ENCODE data around the gene ZNF189.
A peak's percentile ranks its signal among the peaks of the same experiment; 100 is the strongest.

ZNF189 gene

GRCh38 chr9:101398068-101398929, at the start of gene ZNF189, which contains the start of gene MRPL50:
Gene ZNF189, plus strand, starts transcription at chr9:101398851. Its CDS starts 306 bp downstream, at chr9:101399157.
Gene MRPL50, minus strand, starts transcription at chr9:101398618. Its CDS starts 26 bp downstream, at chr9:101398592.
- peak; percentile 97 for DNase-seq

DNA sequence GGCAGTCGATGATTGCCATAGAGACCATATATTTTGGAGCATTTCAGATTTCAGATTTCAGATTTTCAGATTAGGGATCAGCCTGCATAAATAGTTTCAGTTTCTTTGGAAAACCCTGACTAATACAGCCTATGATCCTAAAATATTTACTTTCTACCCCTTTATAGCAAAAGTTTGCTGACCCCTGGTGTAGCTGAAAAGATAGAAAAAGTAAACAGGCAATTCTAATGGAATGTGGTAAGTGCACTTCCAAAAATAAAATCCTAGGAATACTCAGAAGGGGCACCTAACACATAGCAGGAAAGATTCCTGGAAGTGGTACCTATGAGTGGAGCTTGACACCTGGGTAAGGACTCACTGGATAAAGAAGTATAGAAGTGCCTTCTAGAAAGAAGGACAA, 48.4 kb upstream of the ZNF189 start:
- DNase-seq, result no peak

- DNase-seq, result no peak
These were observed 45.7 kb upstream of the ZNF189 start for GRCh38 chr9:101352892-101353463.

- no peak for DNase-seq
These were observed 45.0 kb upstream of the ZNF189 start for GRCh38 chr9:101353683-101354082.

DNA sequence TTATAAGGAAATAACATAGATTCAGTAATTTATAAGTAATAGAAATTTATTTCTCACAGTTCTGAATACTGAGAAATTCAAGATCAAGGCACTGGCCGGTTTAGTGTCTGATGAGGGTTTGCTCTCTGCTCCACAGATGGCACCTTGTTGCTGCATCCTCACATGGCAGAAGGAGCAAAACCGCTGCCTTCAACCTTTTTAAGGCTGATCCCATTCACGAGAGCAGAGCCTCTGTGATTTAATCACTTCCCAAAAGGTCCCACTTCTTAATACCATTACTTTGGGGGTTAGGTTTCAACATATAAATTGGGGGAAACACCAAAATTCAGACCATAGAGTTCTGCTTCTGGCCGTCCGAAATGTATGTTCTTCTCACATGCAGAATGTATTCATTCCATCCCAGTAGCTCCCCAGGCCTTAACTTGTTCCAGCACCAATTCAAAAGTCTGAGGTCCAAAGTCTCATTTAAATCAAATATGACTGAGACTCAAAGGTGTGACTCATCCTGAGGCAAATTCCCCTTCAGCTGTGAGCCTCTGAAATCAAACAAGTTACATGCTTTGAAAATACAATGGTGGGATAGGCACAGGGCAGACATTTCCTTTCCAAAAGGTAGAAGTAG, 44.4 kb upstream of the ZNF189 start:
- no peak for DNase-seq

DNA sequence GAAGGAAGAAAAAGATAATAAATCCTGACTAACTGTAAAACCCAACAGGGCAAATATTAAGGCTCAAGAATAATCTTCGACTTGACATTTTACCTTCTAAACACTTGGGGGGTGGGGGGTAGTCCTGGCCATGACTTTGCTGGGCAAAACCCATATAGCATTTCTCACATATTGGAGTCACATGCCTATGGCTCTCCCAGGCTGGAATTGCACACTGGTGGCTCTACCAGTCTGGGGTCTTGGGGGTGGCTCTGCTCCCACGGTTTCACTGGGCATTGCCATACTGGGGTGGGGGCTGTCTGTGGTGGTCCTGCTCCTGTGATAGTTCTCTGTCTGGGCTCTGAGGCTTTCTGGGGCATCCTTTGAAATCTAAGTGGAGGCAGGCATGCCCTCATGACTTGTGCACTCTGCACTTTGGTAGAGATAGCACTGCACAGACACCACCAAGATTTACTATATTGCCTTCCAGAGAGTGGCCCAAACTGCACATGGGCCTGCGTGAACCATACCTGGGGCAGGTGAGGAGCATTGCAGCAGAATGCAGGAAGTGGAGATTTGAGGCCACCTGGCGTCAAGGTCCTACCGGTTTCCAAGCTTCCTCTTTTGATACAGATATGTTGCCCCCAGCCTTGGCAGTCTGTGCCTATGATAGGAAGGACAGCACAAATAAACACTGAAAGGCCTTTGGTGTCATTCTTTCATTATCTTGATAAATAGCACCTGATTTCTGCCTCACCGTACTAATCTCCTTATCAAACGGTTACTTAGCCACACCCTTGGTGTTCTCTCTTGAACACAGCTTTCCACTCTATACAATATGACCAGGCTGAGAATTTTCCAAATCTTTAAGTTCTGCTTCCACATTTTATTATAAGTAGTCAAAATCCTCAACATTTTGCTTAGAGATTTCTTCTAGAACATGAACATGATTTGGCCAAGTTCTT, 43.6 kb upstream of the ZNF189 start:
- no peak for DNase-seq

DNA sequence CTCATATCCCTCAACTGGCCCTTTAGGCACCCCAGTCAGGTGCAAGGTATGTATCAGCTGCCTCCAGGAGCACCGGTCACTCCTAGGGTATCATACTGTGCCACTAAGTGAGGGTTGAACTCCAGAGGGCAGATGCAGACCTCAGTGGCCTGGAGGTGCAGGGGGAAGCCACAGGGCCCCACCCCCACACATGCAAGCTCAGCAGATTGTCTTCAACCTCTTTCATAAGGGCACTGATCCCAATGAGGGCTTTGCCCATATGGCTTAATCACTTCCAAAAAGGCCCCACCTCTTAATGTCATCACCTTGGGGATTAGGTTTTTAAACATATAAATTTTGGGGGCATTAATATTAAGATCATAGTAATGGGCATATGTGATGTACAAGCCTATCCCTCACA, 42.0 kb upstream of the ZNF189 start:
- no peak for DNase-seq

- DNase-seq, result no peak
These were observed 39.0 kb upstream of the ZNF189 start for GRCh38 chr9:101359679-101360078.

DNA sequence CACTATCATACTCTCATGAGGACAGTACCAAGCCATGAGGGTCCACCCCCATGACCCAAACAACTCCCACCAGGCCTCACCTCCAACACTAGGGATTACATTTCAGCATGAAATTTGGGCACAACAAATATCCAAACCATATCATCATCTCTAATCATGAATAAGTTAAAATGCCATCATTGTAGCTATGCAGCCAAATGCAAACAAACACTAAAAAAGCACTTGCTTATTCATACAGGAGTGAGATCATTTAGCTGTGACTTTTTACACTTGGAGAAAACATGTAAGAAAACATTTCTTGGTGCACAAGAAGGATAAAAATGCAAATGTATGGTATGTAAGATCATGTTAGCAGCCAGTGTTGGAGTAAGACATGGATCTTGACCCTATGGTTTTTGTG, 38.0 kb upstream of the ZNF189 start:
- no peak for DNase-seq

DNA sequence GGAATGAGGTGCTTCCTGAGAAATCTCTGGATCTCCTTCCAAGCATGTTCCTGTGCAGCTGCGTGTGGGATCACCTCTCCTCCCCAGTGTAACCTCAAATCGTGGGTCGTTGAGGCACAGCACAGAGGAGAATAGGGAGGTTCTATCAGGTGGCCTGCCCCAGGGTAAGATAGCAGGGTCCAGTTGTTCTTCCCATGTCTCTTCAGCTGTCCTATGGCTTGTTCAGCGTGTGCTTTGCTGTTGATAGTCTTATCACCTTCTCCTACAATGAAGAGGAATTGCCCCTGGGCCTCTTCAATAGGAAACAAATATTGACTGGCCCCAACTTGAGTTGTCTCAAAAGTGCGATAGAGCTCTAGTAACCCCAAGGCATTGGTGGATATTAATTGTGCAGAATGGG, 36.2 kb upstream of the ZNF189 start:
- DNase-seq, result no peak

DNA sequence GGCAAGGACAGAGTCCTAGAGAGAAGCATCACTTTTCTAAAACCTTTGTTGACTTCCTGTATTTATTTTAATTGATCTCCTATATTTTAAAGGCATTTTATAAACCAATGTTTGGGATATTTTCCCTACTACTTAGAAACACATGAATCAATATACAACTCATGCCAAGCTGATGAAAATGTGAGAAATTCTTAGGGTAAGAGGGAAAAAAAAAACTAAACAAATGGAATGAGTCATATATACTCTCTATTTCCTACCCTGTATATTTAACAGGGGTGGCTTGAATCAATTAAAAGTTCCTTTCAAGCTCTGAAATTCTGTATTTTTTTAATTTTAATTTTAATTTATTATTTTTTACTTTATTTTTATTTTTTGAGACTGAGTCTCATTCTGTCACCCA, 33.5 kb upstream of the ZNF189 start:
- DNase-seq, result no peak

DNA sequence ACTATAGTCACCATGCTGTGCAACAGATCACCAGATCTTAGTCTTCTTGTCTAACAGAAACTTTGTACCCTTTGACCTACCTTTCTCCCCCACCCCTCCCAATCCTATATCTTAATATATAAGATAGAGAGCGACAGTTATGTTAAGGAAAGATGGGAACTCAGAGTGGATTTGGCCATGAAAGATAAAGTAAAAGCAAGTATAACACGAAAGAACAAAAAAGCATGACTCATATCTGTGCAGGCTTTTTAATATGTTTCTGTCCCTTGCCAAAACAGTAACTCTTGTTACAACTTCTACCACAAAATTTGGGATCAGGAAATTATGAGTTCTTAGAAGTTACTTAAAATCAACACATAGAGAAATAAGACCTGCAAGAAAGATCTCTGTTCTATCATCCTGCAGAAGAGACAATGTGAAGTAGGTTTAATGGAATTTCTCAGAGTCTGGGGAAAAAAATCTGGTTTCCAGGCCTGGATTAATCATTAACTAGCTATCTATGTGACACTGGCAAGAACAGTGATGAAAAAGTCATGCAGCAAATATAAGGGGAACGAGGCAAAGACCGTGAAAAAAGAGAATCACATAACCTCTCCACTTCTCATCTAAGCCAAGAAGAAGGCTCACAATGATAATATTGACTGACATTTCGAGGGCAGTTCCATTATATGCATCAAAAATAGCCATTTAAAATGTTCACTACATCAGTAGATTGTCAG, 32.5 kb upstream of the ZNF189 start:
- DNase-seq, result no peak

- DNase-seq, result no peak
These were observed 31.3 kb upstream of the ZNF189 start for GRCh38 chr9:101367323-101367722.

GRCh38 chr9:101369286-101369685, 29.4 kb upstream of the ZNF189 start:
- DNase-seq, result no peak

- DNase-seq, result no peak
These were observed 28.6 kb upstream of the ZNF189 start for GRCh38 chr9:101369884-101370531.

DNA sequence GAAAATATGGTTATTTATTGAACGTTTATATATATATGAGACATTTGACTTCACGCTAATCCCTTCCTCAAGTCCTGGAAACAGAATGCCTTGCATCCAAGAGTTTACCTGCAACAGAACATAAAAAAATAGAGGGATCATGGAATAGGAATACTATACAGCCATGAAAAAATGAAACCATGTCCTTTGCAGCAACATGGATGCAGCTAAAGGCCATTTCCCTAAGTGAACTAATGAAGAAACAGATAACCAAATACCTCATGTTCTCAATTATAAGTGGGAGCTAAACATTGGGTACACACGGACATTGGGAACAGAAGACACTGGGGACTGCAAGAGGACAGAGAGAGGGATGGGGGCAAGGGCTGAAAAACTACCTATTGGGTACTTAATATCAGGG, 26.8 kb upstream of the ZNF189 start:
- no peak for DNase-seq

- no peak for DNase-seq
These were observed 26.1 kb upstream of the ZNF189 start for GRCh38 chr9:101372327-101373118.

GRCh38 chr9:101375546-101375945, 23.1 kb upstream of the ZNF189 start:
- DNase-seq, result no peak

GRCh38 chr9:101376111-101376848, 22.4 kb upstream of the ZNF189 start:
- DNase-seq, result no peak

GRCh38 chr9:101380295-101380694, 18.4 kb upstream of the ZNF189 start:
- no peak for DNase-seq

All from NCI-H2029 (cell line).